ENCODE data around the gene HES7.

DNA sequence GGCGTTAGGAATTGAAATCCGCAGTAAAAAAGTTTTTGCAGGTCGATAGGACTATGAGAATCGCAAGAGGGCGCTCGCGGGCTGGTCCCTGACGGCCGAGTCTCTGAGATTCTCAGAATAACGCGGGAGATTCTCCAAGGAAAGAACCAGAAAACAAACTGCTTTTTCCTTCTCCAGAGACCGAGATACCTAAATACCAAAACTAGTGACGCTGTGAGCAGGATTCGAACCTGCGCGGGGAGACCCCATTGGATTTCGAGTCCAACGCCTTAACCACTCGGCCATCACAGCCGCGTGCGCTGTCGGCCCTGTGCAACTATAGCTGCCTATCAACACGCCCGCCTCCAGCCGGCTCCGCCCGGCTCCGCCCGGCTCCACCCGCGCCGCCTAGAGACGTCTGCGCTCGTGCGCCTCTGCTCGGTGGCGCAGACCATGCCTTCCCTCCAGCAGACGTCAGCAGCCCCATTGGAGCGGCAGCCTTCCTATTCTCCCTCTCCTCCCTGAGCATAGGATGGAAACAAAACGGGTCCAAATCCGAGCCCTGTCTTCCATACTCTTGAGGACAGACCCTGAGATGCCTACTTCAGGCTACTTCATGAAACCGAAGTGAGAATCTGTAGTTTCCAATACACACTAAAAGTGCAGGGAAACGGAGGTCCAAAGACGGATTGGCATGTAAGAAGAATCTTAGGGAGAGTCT lies 14.9 kb upstream of the HES7 start:
- TF ChIP-seq TAF1 (IDR thresholded peaks at IDR 0.05; ENCODE audit: borderline replicate concordance, low read depth, low read length) (0 out of 2 replicates have a peak, but pooled peaks have one; percentile 24), POLR2AphosphoS5 (IDR thresholded peaks at IDR 0.05; ENCODE audit: low read depth, low read length) (no peak), POLR2A (IDR thresholded peaks at IDR 0.05; ENCODE audit: low read depth, low read length) (peak; percentile 40; the same call in 1 of the 2 replicates)
